Lower lobe of right lung (tissue), 2 donors: ENCODE results near the gene CADM1. TPM values are rescaled to one million over a fixed set of nuclear protein-coding genes. Genes with fewer than 3 reads are reported as not detected.

ENCODE experiments used
- ATAC-seq, 2 donors: fragments of 200-7000 bp; cut with Tn5 transposase; one replicate each; pipeline ENCODE4 v1.9.1; 2020 to 2022; ENCODE audit warnings: mild to moderate bottlenecking in 2 of 2, moderate library complexity in 2 of 2
- DNase-seq: peaks from one replicate; pipeline ENCODE4 v3.0.0-alpha.2; 2020
- H3K27ac ChIP-seq: fragments of 200-600 bp; one replicate; pipeline ENCODE4 v1.8.0; 2022
- H3K27me3 ChIP-seq: fragments of 200-600 bp; one replicate; pipeline ENCODE4 v1.8.0; 2022; ENCODE audit warnings: low read depth
- H3K36me3 ChIP-seq: fragments of 200-600 bp; one replicate; pipeline ENCODE4 v1.8.0; 2022; ENCODE audit warnings: mild to moderate bottlenecking
- H3K4me1 ChIP-seq: fragments of 200-600 bp; one replicate; pipeline ENCODE4 v1.8.0; 2022
- H3K4me3 ChIP-seq: fragments of 200-600 bp; one replicate; pipeline ENCODE4 v1.8.0; 2022; ENCODE audit warnings: mild to moderate bottlenecking
- H3K9me3 ChIP-seq: fragments of 200-600 bp; one replicate; pipeline ENCODE4 v1.8.0; 2022
- CTCF ChIP-seq: fragments of 200-600 bp; IDR thresholded peaks from one replicate; pipeline ENCODE4 v1.8.0; 2022; ENCODE audit warnings: antibody characterized with exemption, mild to moderate bottlenecking
- intact Hi-C: fragments of 100-400 bp; cut with DNase I; formaldehyde crosslinking; loops from one replicate; pipeline ENCODE4 v1.11.0; 2022
- total RNA-seq: library from RNA; stranded (reverse); fragmentation: NEBNext Ultra II Directional; extraction: Animal tissue kit (Norgen Biotek cat#: 25700); gene quantifications from one replicate; pipeline ENCODE4 v1.2.1, GENCODE V29; 2021
- donor health status: DM: no; HTN: yes; CAD: no; lungs with severe emphysema.

CADM1 gene
- total RNA-seq, 1 donor from 2014 or later: 149 TPM

DNA sequence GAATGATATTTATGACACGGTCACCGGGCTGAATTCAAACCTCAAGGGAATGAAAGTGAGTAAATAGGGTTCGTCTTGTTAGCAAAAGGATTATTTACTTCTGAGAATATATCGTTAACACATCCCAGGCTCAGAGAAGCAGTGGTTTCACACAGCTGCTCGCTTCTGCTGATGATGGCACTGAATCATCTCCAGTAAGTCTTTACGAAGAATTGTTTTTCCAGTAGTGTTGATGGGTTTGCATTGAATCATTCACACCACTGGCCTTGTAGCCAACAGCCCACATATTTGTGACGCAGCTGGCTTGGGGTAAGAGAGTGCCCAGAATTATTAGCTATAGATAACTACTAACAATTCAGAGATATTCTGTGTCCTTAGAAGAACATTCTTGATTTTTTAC lies 236.3 kb downstream of the CADM1 start:
- Histone ChIP-seq H3K27ac (no peak overlapping the region), H3K27me3 (no peaks in the 10 kb centered on the region), H3K4me1 (no peaks in the 10 kb centered on the region), H3K9me3 (no peaks in the 10 kb centered on the region), H3K36me3 (no peaks in the 10 kb centered on the region), H3K4me3 (no peak overlapping the region)
- DNase-seq: no peak
- intact Hi-C loops: no loop called here
- ATAC-seq: no peak
- TF ChIP-seq CTCF: no peak

GRCh38 chr11:115267238-115267781 lies 236.9 kb downstream of the CADM1 start:
- peak in 1 of 2 donors; percentile 70 for ATAC-seq
- TF ChIP-seq CTCF: no peak
- Histone ChIP-seq H3K4me1 (no peaks in the 10 kb centered on the region), H3K27me3 (no peaks in the 10 kb centered on the region), H3K9me3 (no peaks in the 10 kb centered on the region), H3K27ac (no peak overlapping the region), H3K36me3 (no peaks in the 10 kb centered on the region), H3K4me3 (no peak overlapping the region)
- intact Hi-C loops: no loop called here
- DNase-seq: no peak

DNA sequence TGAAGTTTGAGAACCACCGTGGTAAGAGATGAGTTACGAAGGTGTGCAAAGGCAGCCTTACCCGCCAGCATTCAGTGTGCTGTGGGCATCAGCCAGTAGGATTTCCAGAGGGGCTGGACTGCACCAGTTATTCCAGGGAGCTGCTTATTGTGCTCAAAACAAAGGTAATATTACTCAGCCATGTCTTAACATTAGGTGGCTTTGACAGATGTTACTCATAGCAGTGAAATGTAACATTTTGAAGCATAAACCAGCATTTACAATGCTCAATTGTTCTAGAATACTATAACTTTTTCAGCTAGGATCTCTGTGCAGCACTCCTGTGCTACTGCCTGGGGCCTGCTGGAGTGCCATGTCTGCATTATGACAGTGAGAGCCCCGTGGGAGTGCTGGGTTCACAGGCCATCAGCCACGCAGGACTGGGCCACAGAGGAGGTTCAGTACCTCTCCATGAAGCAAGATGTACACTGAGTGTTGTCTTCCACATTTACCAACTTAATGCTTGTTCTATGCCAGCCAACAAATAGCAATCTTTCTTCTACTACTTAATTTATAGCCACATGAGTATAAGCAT lies 238.1 kb downstream of the CADM1 start:
- intact Hi-C loops: no loop called here
- no peak overlapping the region for H3K4me3 ChIP-seq
- no peak for ATAC-seq

DNA sequence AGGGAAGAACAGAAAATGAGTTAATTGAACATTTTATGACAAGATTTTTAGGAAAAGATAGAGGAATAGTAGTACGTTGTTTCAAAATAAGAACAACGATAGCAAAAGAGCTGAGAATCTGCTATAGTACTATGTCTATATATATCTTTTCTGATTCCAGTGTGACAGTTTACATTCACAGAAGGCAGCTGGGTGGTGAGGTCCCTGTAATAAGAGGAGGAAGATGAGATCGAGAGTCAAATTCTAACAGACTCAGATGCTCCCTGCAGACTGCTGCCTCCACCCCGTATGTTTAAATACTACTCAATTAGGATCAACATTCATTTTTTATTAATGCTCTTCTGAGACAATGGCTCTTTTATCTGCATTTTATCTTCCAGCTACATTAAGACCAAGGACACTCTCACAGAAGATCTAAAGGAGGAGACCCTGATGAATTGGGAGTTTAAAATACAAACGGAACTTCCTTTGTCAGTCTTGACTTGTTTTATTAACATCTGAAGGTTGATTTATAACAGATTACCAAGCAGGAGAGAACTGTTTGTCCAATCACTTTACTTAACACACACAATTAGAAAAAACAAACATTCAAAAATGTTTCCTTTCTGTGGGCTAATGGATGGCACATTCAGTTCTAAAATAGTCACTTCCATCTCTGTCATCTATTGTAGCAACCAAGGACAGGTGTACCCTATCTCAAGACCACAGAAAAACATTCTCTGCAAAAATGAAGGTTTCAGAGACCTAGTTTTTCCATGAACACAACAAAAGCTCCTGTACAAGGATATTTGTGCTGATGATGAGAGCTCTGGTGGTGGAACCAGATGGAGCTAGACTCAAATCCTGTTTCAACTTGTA lies 240.2 kb downstream of the CADM1 start:
- ATAC-seq (no peak), DNase-seq (no peak)
- H3K4me3 ChIP-seq: no peak overlapping the region
- H3K36me3 ChIP-seq: no peaks in the 10 kb centered on the region
- no peak overlapping the region for H3K27ac ChIP-seq
- no peaks in the 10 kb centered on the region for H3K4me1 ChIP-seq
- no peaks in the 10 kb centered on the region for H3K9me3 ChIP-seq
- intact Hi-C loops: no loop called here
- H3K27me3 ChIP-seq: no peaks in the 10 kb centered on the region
- no peak for TF ChIP-seq CTCF

More for the DNA sequence above, 238.1 kb downstream of the CADM1 start:
- Histone ChIP-seq H3K36me3 (no peaks in the 10 kb centered on the region), H3K4me1 (no peaks in the 10 kb centered on the region), H3K27me3 (no peaks in the 10 kb centered on the region), H3K27ac (no peak overlapping the region), H3K9me3 (no peaks in the 10 kb centered on the region)
- no peak for DNase-seq
- no peak for TF ChIP-seq CTCF

DNA sequence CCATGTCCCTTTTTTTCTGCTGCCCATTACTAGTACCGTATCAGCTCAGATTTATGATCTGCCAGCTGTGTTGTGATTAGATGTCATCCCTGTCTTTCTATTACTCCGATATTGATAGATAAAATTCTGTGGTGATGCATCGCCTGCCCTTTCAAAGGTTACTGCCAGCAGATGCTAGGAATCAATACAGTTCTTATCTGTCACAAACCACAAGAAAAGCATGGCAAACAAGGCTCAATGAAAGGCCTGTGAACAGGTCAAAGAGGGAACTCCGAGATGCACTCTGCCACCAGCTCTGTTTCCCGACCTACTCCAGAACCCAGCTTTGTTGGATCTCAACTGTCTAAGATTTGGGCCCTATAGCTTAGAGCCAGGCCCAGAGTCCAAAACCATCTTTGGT lies 246.0 kb downstream of the CADM1 start:
- intact Hi-C loops: no loop called here
- no peak for ATAC-seq
- Histone ChIP-seq H3K4me1 (no peaks in the 10 kb centered on the region), H3K27ac (no peak overlapping the region), H3K36me3 (no peaks in the 10 kb centered on the region), H3K27me3 (no peaks in the 10 kb centered on the region), H3K9me3 (no peaks in the 10 kb centered on the region), H3K4me3 (no peak overlapping the region)
- TF ChIP-seq CTCF: no peak
- no peak for DNase-seq
